HG02798 (cell line): Measurements from ENCODE around the gene DDRGK1.
A peak's percentile ranks its signal among the peaks of the same experiment; 100 is the strongest.

ENCODE experiments used
- ATAC-seq: cut with Tn5 transposase; IDR thresholded peaks from one replicate; pipeline ENCODE4 v1.9.1; 2021; ENCODE audit warnings: mild to moderate bottlenecking; ENCODE audit not compliant: unreplicated experiment, poor library complexity

Gene DDRGK1

DNA sequence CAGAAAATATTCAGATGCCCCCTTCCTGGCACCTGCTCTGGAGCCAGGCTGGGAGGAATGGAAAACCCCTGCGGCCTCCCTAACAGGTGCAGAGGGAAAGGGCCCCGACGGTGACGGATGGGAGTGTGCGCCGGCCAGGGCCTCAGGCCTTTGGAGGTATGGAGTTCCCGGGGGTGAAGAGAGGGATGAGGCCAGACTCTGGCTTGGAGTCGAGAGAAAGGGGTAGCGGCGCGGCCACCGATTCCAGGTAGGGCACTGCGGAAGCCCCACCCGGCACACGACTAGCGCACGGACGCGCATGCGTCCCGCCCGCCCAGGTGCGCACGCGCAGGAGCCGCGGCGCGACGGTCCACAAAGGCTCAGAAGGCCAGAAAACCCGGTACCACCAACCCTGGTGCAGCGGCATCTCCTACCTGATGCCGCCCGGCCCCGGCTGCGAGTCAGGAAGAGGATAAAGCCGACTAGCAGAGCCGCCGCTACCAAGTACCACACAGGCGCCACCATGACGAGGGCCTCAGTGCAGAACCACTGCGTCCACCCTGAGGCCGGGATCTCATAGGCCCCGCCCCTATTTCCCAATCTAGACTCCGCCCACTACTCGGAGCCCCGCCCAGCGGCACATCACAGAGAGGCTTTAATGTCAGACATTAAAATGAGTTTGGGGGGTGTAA lies at the start of gene DDRGK1:
Gene DDRGK1, minus strand, starts transcription at position 559 of the 671 bp plus-strand sequence. Its CDS starts 55 bp downstream, at position 504.
- ATAC-seq: peak; percentile 88

DNA sequence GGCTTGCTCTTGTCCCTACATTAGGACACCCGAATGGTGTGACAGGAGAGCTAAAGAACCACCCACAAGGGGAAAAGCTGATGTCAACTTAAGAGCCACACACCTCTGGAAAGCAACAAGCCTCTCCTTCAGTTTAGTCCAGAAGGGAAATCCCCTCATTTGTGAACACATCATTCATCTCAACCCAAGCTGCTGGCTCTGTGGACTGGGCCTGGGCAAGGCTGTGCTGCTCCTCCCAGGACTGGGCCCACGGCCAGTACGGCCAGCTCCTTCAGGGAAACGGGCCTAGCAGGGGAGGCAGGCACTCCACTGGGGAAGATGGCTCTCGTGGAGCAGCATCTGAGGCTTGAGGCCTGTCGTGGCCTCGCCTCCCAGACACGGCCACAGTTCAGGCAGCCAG lies 47.3 kb upstream of the DDRGK1 start:
- ATAC-seq: no peak

DNA sequence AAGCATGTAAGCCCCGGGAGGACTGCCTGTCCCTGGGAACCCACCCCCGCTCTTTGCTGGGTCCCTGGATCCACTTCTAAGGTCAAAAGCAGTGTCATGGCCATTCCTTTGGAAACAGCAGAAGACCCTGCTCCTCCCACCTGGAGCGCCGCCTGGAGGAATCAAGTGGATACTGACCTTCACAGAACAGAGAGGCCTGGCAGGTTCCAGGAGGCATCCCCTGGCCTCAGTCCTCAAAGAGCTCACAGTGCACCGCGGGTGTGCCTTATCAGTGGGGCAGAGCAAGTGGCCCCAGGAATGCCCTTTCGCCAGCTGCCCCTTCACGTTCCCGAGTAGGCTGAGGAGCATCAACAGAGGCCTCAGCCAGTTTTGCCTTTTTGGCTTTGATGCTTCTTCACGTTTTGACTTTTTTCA lies 45.6 kb upstream of the DDRGK1 start:
- ATAC-seq: no peak

DNA sequence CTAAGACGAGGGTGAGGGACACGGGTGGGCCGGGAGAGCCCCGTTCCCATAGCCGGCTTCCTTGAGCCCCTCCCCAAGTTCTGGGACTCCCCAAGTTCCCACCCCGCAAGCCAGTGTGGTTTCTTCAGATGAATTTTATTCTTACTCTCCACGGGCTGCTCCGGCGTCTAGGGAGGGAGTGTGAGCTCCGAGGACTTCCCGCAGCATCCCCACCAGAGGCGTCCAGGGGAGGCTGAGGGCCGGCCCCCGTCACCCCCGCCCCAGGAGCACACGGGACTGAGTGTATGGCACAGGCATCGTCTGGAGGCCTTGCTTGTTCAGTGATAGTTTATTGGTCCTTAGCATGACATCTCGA lies 44.5 kb upstream of the DDRGK1 start:
- no peak for ATAC-seq

GRCh38 chr20:3248167-3248992 lies 43.9 kb upstream of the DDRGK1 start:
- ATAC-seq: no peak

- ATAC-seq: no peak
These were observed 43.2 kb upstream of the DDRGK1 start for GRCh38 chr20:3247638-3248037.

GRCh38 chr20:3246682-3247081 lies 42.2 kb upstream of the DDRGK1 start:
- ATAC-seq: no peak

DNA sequence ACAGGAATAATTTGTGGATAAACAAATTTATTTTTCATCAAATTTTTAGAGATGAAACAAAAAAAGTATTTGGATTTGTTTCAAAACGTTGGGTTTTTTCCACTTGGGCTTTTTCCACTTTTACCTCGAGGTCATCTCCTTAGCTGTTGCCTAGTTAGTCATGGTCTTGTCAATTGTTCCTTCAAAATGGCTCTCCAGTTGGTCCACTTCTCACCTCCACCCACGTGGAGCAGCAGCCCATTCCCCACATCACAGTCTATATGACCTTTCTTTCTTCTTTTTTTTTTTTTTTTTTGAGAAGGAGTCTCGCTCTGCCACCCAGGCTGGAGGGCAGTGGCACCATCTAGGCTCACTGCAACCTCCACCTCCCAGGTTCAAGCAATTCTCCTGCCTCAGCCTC lies 41.2 kb upstream of the DDRGK1 start:
- no peak for ATAC-seq

- no peak for ATAC-seq
These were observed 40.7 kb upstream of the DDRGK1 start for GRCh38 chr20:3245156-3245555.

DNA sequence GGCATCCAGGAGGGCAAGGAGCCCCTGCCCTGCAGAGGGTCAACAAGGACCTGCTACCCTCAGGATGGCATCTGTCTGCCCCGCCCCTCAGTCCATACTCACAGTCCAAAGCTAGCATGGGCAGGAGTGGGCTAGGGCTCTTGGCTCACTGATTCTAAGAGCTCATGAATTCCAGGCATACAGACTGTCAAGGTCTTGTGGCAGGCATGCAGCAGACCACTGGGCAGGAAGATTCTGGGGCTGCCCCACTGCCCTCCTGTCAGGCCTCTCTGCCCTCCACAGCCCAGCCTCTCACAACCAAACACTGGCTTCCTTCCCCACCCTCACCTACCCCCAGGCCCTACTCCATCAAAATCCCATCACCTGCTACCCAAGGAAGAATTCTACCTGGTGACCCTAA lies 40.1 kb upstream of the DDRGK1 start:
- ATAC-seq: no peak

DNA sequence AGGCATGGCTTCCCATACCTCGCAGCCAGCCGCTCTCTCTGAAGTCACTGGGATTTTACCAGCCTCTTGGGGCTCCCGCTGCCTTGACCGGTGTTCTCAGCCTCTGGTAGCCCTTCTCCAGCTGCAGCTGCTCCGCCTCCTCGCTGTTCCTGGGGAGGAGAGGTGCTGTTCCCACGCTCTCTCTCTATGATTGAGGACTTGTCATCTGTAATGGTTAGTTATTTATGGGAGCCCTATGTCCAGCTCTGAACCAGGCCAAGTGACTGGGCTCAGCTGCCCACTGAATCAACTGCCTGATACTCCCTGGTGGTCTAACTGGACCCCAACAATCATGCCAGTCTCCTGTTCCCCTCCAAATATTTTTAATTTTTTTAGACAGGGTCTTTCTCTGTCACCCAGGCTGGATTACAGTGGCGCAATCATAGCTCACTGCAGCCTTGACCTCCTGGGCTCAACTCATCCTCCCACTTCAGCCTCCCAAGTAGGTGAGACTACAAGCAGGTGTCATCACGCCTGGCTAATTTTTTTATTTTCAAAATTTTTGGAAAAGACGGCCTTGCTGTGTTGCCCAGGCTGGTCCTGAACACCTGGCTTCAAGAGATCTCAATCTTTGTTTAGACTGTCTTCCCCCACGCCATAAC lies 39.4 kb upstream of the DDRGK1 start:
- ATAC-seq: no peak

GRCh38 chr20:3242172-3242692 lies 37.8 kb upstream of the DDRGK1 start:
- ATAC-seq: no peak

DNA sequence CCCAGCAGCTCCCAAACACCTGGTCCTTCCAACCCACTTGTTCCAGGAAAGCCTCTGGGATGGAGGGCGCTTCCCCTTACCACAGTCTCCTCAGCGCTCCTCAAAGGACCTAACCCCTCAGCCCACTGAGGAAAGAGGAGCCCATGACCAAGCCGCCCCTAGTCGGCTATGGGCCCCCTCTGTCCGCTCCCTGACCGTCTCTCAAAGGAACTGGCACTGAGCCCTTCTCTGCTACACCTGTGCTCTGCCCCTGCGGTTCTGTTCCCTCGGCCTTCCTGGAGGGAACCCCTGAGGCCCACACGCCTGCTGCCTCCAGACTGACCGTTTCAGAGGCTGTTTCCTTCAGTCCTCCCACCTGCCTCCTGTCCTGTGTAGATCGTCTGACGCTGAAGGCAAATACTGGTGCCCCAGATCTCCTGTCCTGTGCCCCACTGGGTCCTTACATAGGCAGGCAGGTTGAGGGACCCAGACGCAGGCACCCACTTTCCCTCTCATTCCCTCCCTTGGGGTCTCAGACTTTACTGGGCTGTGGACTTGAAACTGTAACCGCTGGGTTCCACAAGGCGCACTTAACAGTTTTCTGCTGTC lies 36.4 kb upstream of the DDRGK1 start:
- ATAC-seq: no peak

GRCh38 chr20:3239867-3240775 lies 35.6 kb upstream of the DDRGK1 start:
- ATAC-seq: no peak

GRCh38 chr20:3239026-3239866 lies 34.8 kb upstream of the DDRGK1 start, which contains the start of gene SLC4A11:
TSS of gene SLC4A11 (minus strand) at chr20:3239190. CDS start at chr20:3239137, 53 bp downstream.
- ATAC-seq: peak; percentile 60

GRCh38 chr20:3238616-3239025 lies 34.1 kb upstream of the DDRGK1 start:
- peak; percentile 32 for ATAC-seq

DNA sequence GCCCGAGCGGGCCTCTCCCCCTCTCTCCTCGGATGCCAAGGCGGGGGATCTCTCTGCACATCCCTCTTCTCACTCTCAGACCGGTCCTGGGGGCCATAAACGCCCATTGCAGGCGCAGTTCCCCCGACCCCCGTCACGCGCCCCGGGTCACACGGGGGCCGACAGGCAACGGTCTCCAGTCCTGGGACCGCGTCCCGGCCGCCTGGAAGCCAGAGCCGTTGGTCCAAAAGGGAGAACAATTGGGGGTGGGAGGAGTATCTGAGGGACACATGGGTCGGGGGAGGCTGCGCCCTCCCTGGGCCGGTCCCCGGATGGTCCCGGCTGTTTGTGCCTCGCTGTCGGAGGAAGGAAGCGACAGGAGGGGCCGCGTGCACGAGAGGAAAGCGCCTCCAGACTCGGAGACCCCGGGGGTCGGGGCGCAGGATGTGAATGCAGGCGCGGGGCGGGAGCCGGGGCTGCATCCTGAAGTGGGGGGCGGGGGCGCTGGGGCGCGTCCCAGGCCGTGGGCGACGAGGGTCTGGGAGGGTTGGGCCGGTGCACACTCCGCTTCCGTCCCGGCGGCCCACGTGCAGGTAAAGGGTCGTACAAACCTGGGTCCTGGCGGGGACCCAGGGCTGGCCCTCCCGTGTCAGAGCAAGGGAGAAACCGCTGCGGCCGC lies 33.6 kb upstream of the DDRGK1 start:
- ATAC-seq: no peak
